Body of pancreas (tissue), 4 donors: ENCODE results near the gene CNGA4.

Experiments used
- POLR2A ChIP-seq, 3 donors: fragments of 450-650 bp; IDR thresholded peaks; one replicate each; pipeline ENCODE4 v1.6.1; 2016; ENCODE audit warnings: antibody characterized with exemption in 3 of 3, mild to moderate bottlenecking in 2 of 3
- TF ChIP-seq, protein P1 (sequence below), 7 experiments: fragments of 450-650 bp in 4 of 7; fragments of 200-600 bp in 3 of 7; sonication (generic) in 3 of 7; IDR thresholded peaks; one replicate each; pipeline ENCODE4 v1.5.1; 2016 to 2019; ENCODE audit warnings: antibody characterized with exemption in 7 of 7

DNA sequence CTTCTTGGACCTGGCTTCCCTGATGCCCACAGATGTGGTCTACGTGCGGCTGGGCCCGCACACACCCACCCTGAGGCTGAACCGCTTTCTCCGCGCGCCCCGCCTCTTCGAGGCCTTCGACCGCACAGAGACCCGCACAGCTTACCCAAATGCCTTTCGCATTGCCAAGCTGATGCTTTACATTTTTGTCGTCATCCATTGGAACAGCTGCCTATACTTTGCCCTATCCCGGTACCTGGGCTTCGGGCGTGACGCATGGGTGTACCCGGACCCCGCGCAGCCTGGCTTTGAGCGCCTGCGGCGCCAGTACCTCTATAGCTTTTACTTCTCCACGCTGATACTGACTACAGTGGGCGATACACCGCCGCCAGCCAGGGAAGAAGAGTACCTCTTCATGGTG lies 1.2 kb downstream of the CNGA4 start:
- TF ChIP-seq, protein P1, sequence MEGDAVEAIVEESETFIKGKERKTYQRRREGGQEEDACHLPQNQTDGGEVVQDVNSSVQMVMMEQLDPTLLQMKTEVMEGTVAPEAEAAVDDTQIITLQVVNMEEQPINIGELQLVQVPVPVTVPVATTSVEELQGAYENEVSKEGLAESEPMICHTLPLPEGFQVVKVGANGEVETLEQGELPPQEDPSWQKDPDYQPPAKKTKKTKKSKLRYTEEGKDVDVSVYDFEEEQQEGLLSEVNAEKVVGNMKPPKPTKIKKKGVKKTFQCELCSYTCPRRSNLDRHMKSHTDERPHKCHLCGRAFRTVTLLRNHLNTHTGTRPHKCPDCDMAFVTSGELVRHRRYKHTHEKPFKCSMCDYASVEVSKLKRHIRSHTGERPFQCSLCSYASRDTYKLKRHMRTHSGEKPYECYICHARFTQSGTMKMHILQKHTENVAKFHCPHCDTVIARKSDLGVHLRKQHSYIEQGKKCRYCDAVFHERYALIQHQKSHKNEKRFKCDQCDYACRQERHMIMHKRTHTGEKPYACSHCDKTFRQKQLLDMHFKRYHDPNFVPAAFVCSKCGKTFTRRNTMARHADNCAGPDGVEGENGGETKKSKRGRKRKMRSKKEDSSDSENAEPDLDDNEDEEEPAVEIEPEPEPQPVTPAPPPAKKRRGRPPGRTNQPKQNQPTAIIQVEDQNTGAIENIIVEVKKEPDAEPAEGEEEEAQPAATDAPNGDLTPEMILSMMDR (IDR thresholded peaks at IDR 0.05): no peak
- no peak for TF ChIP-seq POLR2A (IDR thresholded peaks at IDR 0.05)
